HEK293 (cell line): ENCODE data around the gene LMTK2.

Experiments
- SP2 ChIP-seq: fragments of 450-650 bp; formaldehyde crosslinking; IDR thresholded peaks from 2 replicates; pipeline ENCODE4 v1.5.1; 2016; ENCODE audit warnings: missing biosample characterization, missing genetic modification characterization
- ZNF146 ChIP-seq: fragments of 450-650 bp; formaldehyde crosslinking; IDR thresholded peaks from 2 replicates; pipeline ENCODE4 v1.5.1; 2016; ENCODE audit warnings: missing biosample characterization, missing genetic modification characterization
- ZNF335 ChIP-seq: fragments of 450-650 bp; formaldehyde crosslinking; conservative IDR thresholded peaks from 2 replicates; pipeline ENCODE4 v1.5.1; 2016; ENCODE audit warnings: missing biosample characterization, missing genetic modification characterization
- ZNF561 ChIP-seq: fragments of 450-650 bp; IDR thresholded peaks from 2 replicates; pipeline ENCODE4 v1.5.1; 2018; ENCODE audit warnings: missing biosample characterization, missing genetic modification characterization, borderline replicate concordance
- TF ChIP-seq, protein P1 (sequence below): fragments of 450-650 bp; formaldehyde crosslinking; IDR thresholded peaks from 2 replicates; pipeline ENCODE4 v1.5.1; 2016; ENCODE audit warnings: missing biosample characterization, missing genetic modification characterization
- TF ChIP-seq, protein P2 (sequence below): fragments of 450-650 bp; formaldehyde crosslinking; IDR thresholded peaks from 2 replicates; pipeline ENCODE4 v1.5.1; 2016; ENCODE audit warnings: missing biosample characterization, missing genetic modification characterization
- TF ChIP-seq, protein P3 (sequence below): fragments of 450-650 bp; formaldehyde crosslinking; IDR thresholded peaks from 2 replicates; pipeline ENCODE4 v1.5.1; 2016; ENCODE audit warnings: missing biosample characterization, missing genetic modification characterization

DNA sequence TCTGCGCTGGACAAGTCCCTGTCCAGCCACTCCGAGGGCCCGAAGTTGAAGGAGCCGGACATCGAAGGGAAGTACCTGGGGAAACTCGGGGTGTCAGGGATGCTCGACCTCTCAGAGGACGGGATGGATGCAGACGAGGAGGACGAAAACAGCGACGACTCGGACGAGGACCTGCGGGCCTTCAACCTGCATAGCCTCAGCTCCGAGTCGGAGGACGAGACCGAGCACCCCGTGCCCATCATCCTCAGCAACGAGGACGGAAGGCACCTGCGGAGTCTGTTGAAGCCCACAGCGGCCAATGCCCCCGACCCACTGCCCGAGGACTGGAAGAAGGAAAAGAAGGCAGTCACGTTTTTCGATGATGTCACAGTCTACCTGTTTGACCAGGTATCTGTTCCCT lies 87.5 kb downstream of the LMTK2 start:
- TF ChIP-seq, protein P1, sequence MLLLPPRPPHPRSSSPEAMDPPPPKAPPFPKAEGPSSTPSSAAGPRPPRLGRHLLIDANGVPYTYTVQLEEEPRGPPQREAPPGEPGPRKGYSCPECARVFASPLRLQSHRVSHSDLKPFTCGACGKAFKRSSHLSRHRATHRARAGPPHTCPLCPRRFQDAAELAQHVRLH: no peak
- TF ChIP-seq, protein P2, sequence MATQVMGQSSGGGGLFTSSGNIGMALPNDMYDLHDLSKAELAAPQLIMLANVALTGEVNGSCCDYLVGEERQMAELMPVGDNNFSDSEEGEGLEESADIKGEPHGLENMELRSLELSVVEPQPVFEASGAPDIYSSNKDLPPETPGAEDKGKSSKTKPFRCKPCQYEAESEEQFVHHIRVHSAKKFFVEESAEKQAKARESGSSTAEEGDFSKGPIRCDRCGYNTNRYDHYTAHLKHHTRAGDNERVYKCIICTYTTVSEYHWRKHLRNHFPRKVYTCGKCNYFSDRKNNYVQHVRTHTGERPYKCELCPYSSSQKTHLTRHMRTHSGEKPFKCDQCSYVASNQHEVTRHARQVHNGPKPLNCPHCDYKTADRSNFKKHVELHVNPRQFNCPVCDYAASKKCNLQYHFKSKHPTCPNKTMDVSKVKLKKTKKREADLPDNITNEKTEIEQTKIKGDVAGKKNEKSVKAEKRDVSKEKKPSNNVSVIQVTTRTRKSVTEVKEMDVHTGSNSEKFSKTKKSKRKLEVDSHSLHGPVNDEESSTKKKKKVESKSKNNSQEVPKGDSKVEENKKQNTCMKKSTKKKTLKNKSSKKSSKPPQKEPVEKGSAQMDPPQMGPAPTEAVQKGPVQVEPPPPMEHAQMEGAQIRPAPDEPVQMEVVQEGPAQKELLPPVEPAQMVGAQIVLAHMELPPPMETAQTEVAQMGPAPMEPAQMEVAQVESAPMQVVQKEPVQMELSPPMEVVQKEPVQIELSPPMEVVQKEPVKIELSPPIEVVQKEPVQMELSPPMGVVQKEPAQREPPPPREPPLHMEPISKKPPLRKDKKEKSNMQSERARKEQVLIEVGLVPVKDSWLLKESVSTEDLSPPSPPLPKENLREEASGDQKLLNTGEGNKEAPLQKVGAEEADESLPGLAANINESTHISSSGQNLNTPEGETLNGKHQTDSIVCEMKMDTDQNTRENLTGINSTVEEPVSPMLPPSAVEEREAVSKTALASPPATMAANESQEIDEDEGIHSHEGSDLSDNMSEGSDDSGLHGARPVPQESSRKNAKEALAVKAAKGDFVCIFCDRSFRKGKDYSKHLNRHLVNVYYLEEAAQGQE (tag by site-specific recombination): no peak
- no peak for TF ChIP-seq SP2 (tag by site-specific recombination)
- TF ChIP-seq ZNF561: no peak
- TF ChIP-seq, protein P3, sequence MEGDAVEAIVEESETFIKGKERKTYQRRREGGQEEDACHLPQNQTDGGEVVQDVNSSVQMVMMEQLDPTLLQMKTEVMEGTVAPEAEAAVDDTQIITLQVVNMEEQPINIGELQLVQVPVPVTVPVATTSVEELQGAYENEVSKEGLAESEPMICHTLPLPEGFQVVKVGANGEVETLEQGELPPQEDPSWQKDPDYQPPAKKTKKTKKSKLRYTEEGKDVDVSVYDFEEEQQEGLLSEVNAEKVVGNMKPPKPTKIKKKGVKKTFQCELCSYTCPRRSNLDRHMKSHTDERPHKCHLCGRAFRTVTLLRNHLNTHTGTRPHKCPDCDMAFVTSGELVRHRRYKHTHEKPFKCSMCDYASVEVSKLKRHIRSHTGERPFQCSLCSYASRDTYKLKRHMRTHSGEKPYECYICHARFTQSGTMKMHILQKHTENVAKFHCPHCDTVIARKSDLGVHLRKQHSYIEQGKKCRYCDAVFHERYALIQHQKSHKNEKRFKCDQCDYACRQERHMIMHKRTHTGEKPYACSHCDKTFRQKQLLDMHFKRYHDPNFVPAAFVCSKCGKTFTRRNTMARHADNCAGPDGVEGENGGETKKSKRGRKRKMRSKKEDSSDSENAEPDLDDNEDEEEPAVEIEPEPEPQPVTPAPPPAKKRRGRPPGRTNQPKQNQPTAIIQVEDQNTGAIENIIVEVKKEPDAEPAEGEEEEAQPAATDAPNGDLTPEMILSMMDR (tag by site-specific recombination): no peak
- no peak for TF ChIP-seq ZNF335 (tag by site-specific recombination)
- TF ChIP-seq ZNF146: no peak
